ENCODE measurements around the gene STAMBPL1. TPM values are rescaled to one million over a fixed set of nuclear protein-coding genes. Genes with fewer than 3 reads are reported as not detected.

STAMBPL1 gene
- total and polyA plus RNA-seq, 2 donors (not counting 3 experiments of a cell fraction or from before 2014, with no cell fraction given): 0.70 to 1.8 TPM

DNA sequence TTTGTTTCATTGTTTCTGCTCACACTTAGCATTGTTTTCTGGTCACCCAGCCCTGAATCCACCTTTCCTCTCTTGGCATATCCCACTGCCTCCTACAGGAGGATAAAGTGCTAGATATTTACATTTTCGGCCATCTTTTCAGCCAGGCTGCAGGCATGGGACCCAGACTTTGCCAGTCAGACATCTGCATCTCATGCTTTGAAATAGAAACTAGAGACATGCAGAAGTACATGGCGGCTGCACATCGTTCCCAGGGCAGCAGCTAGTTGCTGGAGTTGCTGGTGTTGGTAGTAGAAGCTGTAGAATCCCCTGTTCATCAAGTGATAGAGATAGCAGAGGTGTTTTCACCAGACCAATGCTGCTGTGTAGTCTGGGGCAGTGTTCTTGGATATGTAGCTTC, 18.7 kb downstream of the STAMBPL1 start:
- CTCF ChIA-PET: interaction anchor here (1.0 kb wide), 1 partner anchor 317 kb away, joined by 4 read pairs; no protein-coding TSS in a partner anchor
- intact Hi-C loops (cut with micrococcal nuclease) (no loop called here), dilution Hi-C loops (cut with MboI; ENCODE audit: extremely low pct_ligation_motif_present, low sequenced_read_pairs) (no loop called here)
- no peak overlapping the region for H2AFZ ChIP-seq (ENCODE audit: low read depth, low read length)
- no peak for TF ChIP-seq JUN (IDR thresholded peaks at IDR 0.05; ENCODE audit: borderline replicate concordance, insufficient read depth, insufficient read length, low read depth)
- no peak for TF ChIP-seq POLR2AphosphoS5 (IDR thresholded peaks at IDR 0.05; ENCODE audit: insufficient read depth, low read depth, low read length)
- no peak for TF ChIP-seq GATA2 (IDR thresholded peaks at IDR 0.05; ENCODE audit: insufficient read depth, insufficient read length, low read depth, low read length)
- TF ChIP-seq EZH2 (IDR thresholded peaks at IDR 0.05; ENCODE audit: borderline replicate concordance, low read depth, low read length, severe bottlenecking): no peak
- no peak overlapping the region for H3K9ac ChIP-seq (replicated peaks; ENCODE audit: extremely low read depth, insufficient read depth, low read length)
- H3K4me3 ChIP-seq (replicated peaks in 1 of 3; ENCODE audit: insufficient read depth in 1 of 3, low read depth in 1 of 3, low read length in 3 of 3): no peak overlapping the region
- H3K36me3 ChIP-seq (ENCODE audit: control insufficient read depth in 2 of 2, extremely low read depth in 1 of 2, insufficient read depth in 2 of 2, low read length in 2 of 2): no peaks in the 10 kb centered on the region
- H3K9me1 ChIP-seq (replicated peaks; ENCODE audit: control insufficient read depth, extremely low read depth, insufficient read depth, low read length): peaks cover 2% of the 10 kb centered on the region
- no peak overlapping the region for H3K4me2 ChIP-seq (ENCODE audit: insufficient read depth, low read length)
- BruUV-seq (replicated peaks): no TSS peak
- no peaks in the 10 kb centered on the region for H4K20me1 ChIP-seq (replicated peaks; ENCODE audit: control insufficient read depth, extremely low read depth, insufficient read depth, low read length)
- no peaks in the 10 kb centered on the region for H3K27me3 ChIP-seq (ENCODE audit: control insufficient read depth in 2 of 2, insufficient read depth in 2 of 2, low read length in 2 of 2)
- POLR2A ChIA-PET: no interaction called here
- no peaks in the 10 kb centered on the region for H3K79me2 ChIP-seq (ENCODE audit: control insufficient read depth, insufficient read depth, low read length)
- no peak overlapping the region for H3K27ac ChIP-seq (ENCODE audit: insufficient read depth, low read depth, low read length)
- no peaks in the 10 kb centered on the region for H3K9me3 ChIP-seq (replicated peaks; ENCODE audit: control insufficient read depth, insufficient read depth, low read length)
- no peaks in the 10 kb centered on the region for H3K4me1 ChIP-seq (ENCODE audit: control insufficient read depth, extremely low read depth, insufficient read depth, low read length)
- DNase-seq (ENCODE audit: low read depth, low spot score): no peak
- FAIRE-seq: no peak

DNA sequence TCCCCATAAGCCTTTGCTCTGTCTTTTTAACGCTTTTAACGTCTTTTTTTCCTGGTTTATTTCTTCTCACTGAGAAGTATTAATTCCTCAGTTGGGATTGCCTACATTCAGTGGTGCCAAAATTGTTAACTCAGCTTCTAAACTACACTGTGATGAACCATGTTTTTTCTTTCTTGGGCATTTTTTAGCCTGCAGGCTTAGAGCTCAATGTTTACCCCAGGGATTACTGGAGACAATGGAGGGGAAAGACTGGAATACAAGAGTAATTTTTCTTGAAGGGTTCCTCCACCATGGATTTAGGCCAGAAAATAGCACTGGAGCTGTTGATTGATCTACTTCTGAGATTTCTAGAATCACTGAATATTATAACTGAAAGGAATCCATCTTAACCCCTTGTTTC, 19.8 kb downstream of the STAMBPL1 start:
- peaks cover 2% of the 10 kb centered on the region for H3K9me1 ChIP-seq (replicated peaks; ENCODE audit: control insufficient read depth, extremely low read depth, insufficient read depth, low read length)
- no peak overlapping the region for H2AFZ ChIP-seq (ENCODE audit: low read depth, low read length)
- no peak overlapping the region for H3K4me2 ChIP-seq (ENCODE audit: insufficient read depth, low read length)
- CTCF ChIA-PET: interaction anchor here (0.7 to 3.3 kb wide), 7 partner anchors 8 to 335 kb away, joined by 3 to 16 read pairs (median 4); partner anchors contain the start of gene STAMBPL1
- intact Hi-C loops (cut with micrococcal nuclease): loop anchor here (5.0 kb wide), 1 partner anchor 43 kb away; no protein-coding TSS in a partner anchor
- no peak overlapping the region for H3K4me3 ChIP-seq (replicated peaks in 1 of 3; ENCODE audit: insufficient read depth in 1 of 3, low read depth in 1 of 3, low read length in 3 of 3)
- dilution Hi-C loops (cut with MboI; ENCODE audit: extremely low pct_ligation_motif_present, low sequenced_read_pairs): no loop called here
- H3K9ac ChIP-seq (replicated peaks; ENCODE audit: extremely low read depth, insufficient read depth, low read length): no peak overlapping the region
- FAIRE-seq (no peak), DNase-seq (ENCODE audit: low read depth, low spot score) (no peak)
- POLR2A ChIA-PET: no interaction called here
- H3K27me3 ChIP-seq (ENCODE audit: control insufficient read depth in 2 of 2, insufficient read depth in 2 of 2, low read length in 2 of 2): no peaks in the 10 kb centered on the region
- no peak for TF ChIP-seq FOS (IDR thresholded peaks at IDR 0.05; ENCODE audit: borderline replicate concordance, insufficient read depth, low read length)
- TF ChIP-seq EZH2 (IDR thresholded peaks at IDR 0.05; ENCODE audit: borderline replicate concordance, low read depth, low read length, severe bottlenecking): no peak
- TF ChIP-seq JUN (IDR thresholded peaks at IDR 0.05; ENCODE audit: borderline replicate concordance, insufficient read depth, insufficient read length, low read depth): no peak
- no peak for TF ChIP-seq MYC (IDR thresholded peaks at IDR 0.05; ENCODE audit: low read depth, low read length)
- TF ChIP-seq MAX (IDR thresholded peaks at IDR 0.05; ENCODE audit: insufficient read depth, insufficient read length): no peak
- no peak for TF ChIP-seq GATA2 (IDR thresholded peaks at IDR 0.05; ENCODE audit: insufficient read depth, insufficient read length, low read depth, low read length)
- no peaks in the 10 kb centered on the region for H3K4me1 ChIP-seq (ENCODE audit: control insufficient read depth, extremely low read depth, insufficient read depth, low read length)
- no TSS peak for BruUV-seq (replicated peaks)
- H3K27ac ChIP-seq (ENCODE audit: insufficient read depth, low read depth, low read length): no peak overlapping the region
- H4K20me1 ChIP-seq (replicated peaks; ENCODE audit: control insufficient read depth, extremely low read depth, insufficient read depth, low read length): no peaks in the 10 kb centered on the region
- no peaks in the 10 kb centered on the region for H3K9me3 ChIP-seq (replicated peaks; ENCODE audit: control insufficient read depth, insufficient read depth, low read length)
- no peaks in the 10 kb centered on the region for H3K36me3 ChIP-seq (ENCODE audit: control insufficient read depth in 2 of 2, extremely low read depth in 1 of 2, insufficient read depth in 2 of 2, low read length in 2 of 2)
- no peaks in the 10 kb centered on the region for H3K79me2 ChIP-seq (ENCODE audit: control insufficient read depth, insufficient read depth, low read length)

Measured in endothelial cell of umbilical vein (primary cell).